WTC11 (cell line): ENCODE results near the gene MT1B. TPM values are rescaled to one million over a fixed set of nuclear protein-coding genes. Genes with fewer than 3 reads are reported as not detected.

Experiments used
- ATAC-seq: fragments of 200-7000 bp; cut with Tn5 transposase; 2 replicates; pipeline ENCODE4 v1.10.0; 2021; ENCODE audit warnings: mild to moderate bottlenecking, moderate library complexity
- CTCF ChIA-PET: fragments of 300-600 bp; sonication (Branson Sonifier 250); formaldehyde crosslinking; loops from one replicate; lab custom pipeline; 2021; ENCODE audit warnings: antibody characterized with exemption; lab: Charles Lee
- POLR2A ChIA-PET: fragments of 350-600 bp; sonication (Branson Sonifier 250); formaldehyde crosslinking; loops from one replicate; lab custom pipeline; 2021; ENCODE audit warnings: antibody characterized with exemption; lab: Charles Lee
- DNase-seq: peaks from one replicate; pipeline ENCODE4 v3.0.0; 2021; ENCODE audit warnings: low spot score
- H3K27ac Mint-ChIP-seq: 2 replicates; pipeline ENCODE4 v1.8.0; 2021; ENCODE audit warnings: mixed read lengths
- H3K27me3 Mint-ChIP-seq: 2 replicates; pipeline ENCODE4 v1.8.0; 2021; ENCODE audit warnings: low read depth, mild to moderate bottlenecking, moderate library complexity, mixed read lengths
- H3K36me3 Mint-ChIP-seq: 2 replicates; pipeline ENCODE4 v1.8.0; 2021; ENCODE audit warnings: mixed read lengths
- H3K4me1 Mint-ChIP-seq: 2 replicates; pipeline ENCODE4 v1.8.0; 2022; ENCODE audit warnings: mixed read lengths
- H3K4me3 Mint-ChIP-seq: 2 replicates; pipeline ENCODE4 v1.8.0; 2021; ENCODE audit warnings: mild to moderate bottlenecking, moderate library complexity, mixed read lengths
- H3K9me3 Mint-ChIP-seq: 2 replicates; pipeline ENCODE4 v1.8.0; 2021; ENCODE audit warnings: mixed read lengths
- CREM ChIP-seq: sonication (generic); formaldehyde crosslinking; IDR thresholded peaks from 2 replicates; pipeline ENCODE4 v1.8.1; 2022; ENCODE audit warnings: mild to moderate bottlenecking, missing genetic modification reagents, moderate library complexity
- E2F4 ChIP-seq: sonication (generic); formaldehyde crosslinking; IDR thresholded peaks from 2 replicates; pipeline ENCODE4 v1.8.1; 2022; ENCODE audit warnings: low read depth, mild to moderate bottlenecking, moderate library complexity, missing genetic modification reagents, borderline replicate concordance
- E2F5 ChIP-seq: sonication (generic); formaldehyde crosslinking; IDR thresholded peaks from 2 replicates; pipeline ENCODE4 v1.8.1; 2022; ENCODE audit warnings: mild to moderate bottlenecking, moderate library complexity, missing genetic modification reagents
- ESRRA ChIP-seq: sonication (generic); formaldehyde crosslinking; IDR thresholded peaks from 2 replicates; pipeline ENCODE4 v1.8.1; 2022; ENCODE audit warnings: mild to moderate bottlenecking, missing genetic modification reagents, borderline replicate concordance
- FOXP4 ChIP-seq: sonication (generic); formaldehyde crosslinking; IDR thresholded peaks from 2 replicates; pipeline ENCODE4 v1.8.0; 2022; ENCODE audit warnings: mild to moderate bottlenecking, missing genetic modification reagents
- GABPB1 ChIP-seq: sonication (generic); formaldehyde crosslinking; IDR thresholded peaks from 2 replicates; pipeline ENCODE4 v1.8.1; 2023; ENCODE audit warnings: mild to moderate bottlenecking, missing genetic modification reagents
- IRF2 ChIP-seq: sonication (generic); formaldehyde crosslinking; IDR thresholded peaks from 2 replicates; pipeline ENCODE4 v1.8.0; 2022; ENCODE audit warnings: low read depth, missing genetic modification reagents, borderline replicate concordance
- JAZF1 ChIP-seq: fragments of 250-450 bp; sonication (Bioruptor Pico); IDR thresholded peaks from 2 replicates; pipeline ENCODE4 v1.9.0; 2021; ENCODE audit warnings: moderate library complexity, mild to moderate bottlenecking, inconsistent platforms
- JUN ChIP-seq: sonication (generic); formaldehyde crosslinking; IDR thresholded peaks from 2 replicates; pipeline ENCODE4 v1.8.0; 2023; ENCODE audit warnings: mild to moderate bottlenecking, missing genetic modification reagents
- MAX ChIP-seq: sonication (generic); formaldehyde crosslinking; IDR thresholded peaks from 2 replicates; pipeline ENCODE4 v1.8.0; 2022; ENCODE audit warnings: mild to moderate bottlenecking, missing genetic modification reagents
- NR2C2 ChIP-seq: sonication (generic); formaldehyde crosslinking; IDR thresholded peaks from 2 replicates; pipeline ENCODE4 v1.8.0; 2022; ENCODE audit warnings: mild to moderate bottlenecking, missing genetic modification reagents
- NR3C1 ChIP-seq: sonication (generic); formaldehyde crosslinking; conservative IDR thresholded peaks from 2 replicates; pipeline ENCODE4 v1.8.1; 2023; ENCODE audit warnings: low read depth, mild to moderate bottlenecking, missing genetic modification reagents
- SMAD3 ChIP-seq: sonication (generic); formaldehyde crosslinking; IDR thresholded peaks from 2 replicates; pipeline ENCODE4 v1.8.0; 2022; ENCODE audit warnings: missing genetic modification reagents, mild to moderate bottlenecking, borderline replicate concordance
- STAT6 ChIP-seq: sonication (generic); formaldehyde crosslinking; conservative IDR thresholded peaks from 2 replicates; pipeline ENCODE4 v1.8.1; 2023; ENCODE audit warnings: mild to moderate bottlenecking, low read depth, missing genetic modification reagents, moderate library complexity
- USF1 ChIP-seq: sonication (generic); formaldehyde crosslinking; IDR thresholded peaks from 2 replicates; pipeline ENCODE4 v1.8.0; 2022; ENCODE audit warnings: mild to moderate bottlenecking, missing genetic modification reagents
- USF2 ChIP-seq: sonication (generic); formaldehyde crosslinking; IDR thresholded peaks from 2 replicates; pipeline ENCODE4 v1.8.1; 2023; ENCODE audit warnings: mild to moderate bottlenecking, missing genetic modification reagents, moderate library complexity
- ZBTB21 ChIP-seq: sonication (generic); formaldehyde crosslinking; IDR thresholded peaks from 2 replicates; pipeline ENCODE4 v1.8.1; 2023; ENCODE audit warnings: mild to moderate bottlenecking, missing genetic modification reagents, borderline replicate concordance
- ZNF232 ChIP-seq: sonication (generic); formaldehyde crosslinking; IDR thresholded peaks from 2 replicates; pipeline ENCODE4 v1.8.0; 2022; ENCODE audit warnings: mild to moderate bottlenecking, missing genetic modification reagents
- ZNF281 ChIP-seq: sonication (generic); formaldehyde crosslinking; IDR thresholded peaks from 2 replicates; pipeline ENCODE4 v1.8.0; 2023; ENCODE audit warnings: mild to moderate bottlenecking, missing genetic modification reagents
- ZNF512 ChIP-seq: sonication (generic); formaldehyde crosslinking; IDR thresholded peaks from 2 replicates; pipeline ENCODE4 v1.8.1; 2022; ENCODE audit warnings: missing genetic modification reagents, borderline replicate concordance
- total RNA-seq: library from RNA; stranded (reverse); gene quantifications from 3 replicates; pipeline ENCODE4 v1.2.3, GENCODE V29; 2021

Gene MT1B
- total RNA-seq, 1 experiment from 2014 or later: not detected

GRCh38 chr16:56609463-56609921 lies 42.2 kb upstream of the MT1B start:
- peak overlapping the region; percentile 79 for H3K4me3 Mint-ChIP-seq
- H3K27ac Mint-ChIP-seq: no peak overlapping the region
- ATAC-seq: no peak
- H3K36me3 Mint-ChIP-seq: no peaks in the 10 kb centered on the region
- TF ChIP-seq IRF2 (CRISPR knock-in tag): no peak
- TF ChIP-seq SMAD3 (CRISPR knock-in tag): no peak
- no peak for TF ChIP-seq E2F5 (CRISPR knock-in tag)
- TF ChIP-seq NR3C1: no peak
- TF ChIP-seq E2F4: no peak
- TF ChIP-seq ZBTB21 (CRISPR knock-in tag): no peak
- no peak for TF ChIP-seq ZNF512
- TF ChIP-seq ZNF232 (CRISPR knock-in tag): no peak
- TF ChIP-seq JAZF1 (CRISPR knock-in tag): no peak
- TF ChIP-seq GABPB1 (CRISPR knock-in tag): no peak
- no peak for TF ChIP-seq NR2C2 (CRISPR knock-in tag)
- TF ChIP-seq USF2 (CRISPR knock-in tag): no peak
- no peak for TF ChIP-seq STAT6 (CRISPR knock-in tag)
- no peak for TF ChIP-seq CREM (CRISPR knock-in tag)
- no peak for TF ChIP-seq USF1 (CRISPR knock-in tag)
- TF ChIP-seq MAX (CRISPR knock-in tag): no peak
- no peak for TF ChIP-seq JUN (CRISPR knock-in tag)
- no peak for TF ChIP-seq ZNF281 (CRISPR knock-in tag)
- TF ChIP-seq ESRRA (CRISPR knock-in tag): no peak
- no peak for TF ChIP-seq FOXP4 (CRISPR knock-in tag)
- ChIA-PET POLR2A (interaction anchor here (0.8 to 4.8 kb wide), 3 partner anchors 16 to 73 kb away, joined by 3 to 68 read pairs (median 6); partner anchors contain the start of genes MT1E and MT1X), CTCF (interaction anchor here (1.0 to 4.5 kb wide), 4 partner anchors 9 to 95 kb away, joined by 3 to 28 read pairs (median 13); no protein-coding TSS in a partner anchor)
- H3K27me3 Mint-ChIP-seq: peaks cover 80% of the 10 kb centered on the region
- peaks cover 48% of the 10 kb centered on the region for H3K4me1 Mint-ChIP-seq
- DNase-seq: no peak
- no peaks in the 10 kb centered on the region for H3K9me3 Mint-ChIP-seq
